GM18511 (cell line): ENCODE measurements around the gene OR8B8.
"Not testable (repeated sequence)": the region's sequence is repeated elsewhere in the genome, so short reads cannot be mapped to it uniquely, and the experiment has no call there.

Source experiments
- ATAC-seq: cut with Tn5 transposase; IDR thresholded peaks from one replicate; pipeline ENCODE4 v1.9.1; 2021; ENCODE audit warnings: mild to moderate bottlenecking, moderate library complexity; ENCODE audit not compliant: unreplicated experiment

Gene OR8B8, protein sequence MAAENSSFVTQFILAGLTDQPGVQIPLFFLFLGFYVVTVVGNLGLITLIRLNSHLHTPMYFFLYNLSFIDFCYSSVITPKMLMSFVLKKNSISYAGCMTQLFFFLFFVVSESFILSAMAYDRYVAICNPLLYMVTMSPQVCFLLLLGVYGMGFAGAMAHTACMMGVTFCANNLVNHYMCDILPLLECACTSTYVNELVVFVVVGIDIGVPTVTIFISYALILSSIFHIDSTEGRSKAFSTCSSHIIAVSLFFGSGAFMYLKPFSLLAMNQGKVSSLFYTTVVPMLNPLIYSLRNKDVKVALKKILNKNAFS

DNA sequence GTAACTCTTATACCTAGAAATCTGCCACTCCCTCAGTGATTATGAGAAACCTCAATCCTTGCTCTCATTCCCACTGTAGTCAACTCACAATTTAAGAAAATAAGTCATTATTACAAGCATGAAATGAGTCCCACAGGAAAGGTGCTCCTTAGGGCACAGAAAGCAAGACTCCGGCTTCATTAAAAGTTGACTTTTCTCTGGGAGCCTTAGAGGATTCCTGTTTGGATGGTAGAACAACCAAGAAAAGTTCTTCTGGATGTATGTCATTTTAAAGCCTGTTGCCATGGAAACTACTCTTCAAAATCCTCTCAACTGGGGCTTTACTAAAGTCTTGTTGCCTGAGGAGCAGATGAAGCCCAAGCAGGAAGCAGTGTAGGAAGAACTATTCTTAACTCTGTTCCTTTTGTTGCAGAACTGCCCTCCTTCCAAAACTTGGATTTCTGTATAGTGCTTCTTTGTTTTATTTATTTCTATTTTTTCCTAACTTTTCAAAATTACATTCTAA, at the start of gene OR8B8:
TSS of gene OR8B8 (minus strand) at position 51 of the 505 bp plus-strand sequence. CDS start 4,611 bp downstream, outside the sequence.
- ATAC-seq: no peak

- ATAC-seq: no peak
Observed at GRCh38 chr11:124493016-124493655, 47.6 kb upstream of the OR8B8 start.

DNA sequence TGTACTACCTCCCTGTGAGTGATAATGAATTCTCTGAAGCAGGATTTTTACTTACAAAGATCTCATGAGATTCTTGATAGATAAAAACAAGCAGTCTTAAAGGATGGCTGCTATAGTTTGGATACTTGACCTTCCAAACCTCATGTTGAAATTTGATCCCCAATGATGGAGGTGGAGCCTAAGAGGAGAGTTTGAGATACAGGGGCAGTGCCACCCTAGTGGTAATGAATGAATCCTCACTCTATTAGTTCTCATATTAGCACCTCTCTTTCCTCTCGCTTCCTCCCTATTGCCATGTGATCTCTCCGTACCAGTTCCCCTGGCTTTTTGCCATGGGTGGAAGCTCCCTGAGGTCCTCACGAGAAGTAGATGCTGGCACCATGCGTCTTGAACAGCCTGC, 37.9 kb upstream of the OR8B8 start:
- no peak for ATAC-seq

DNA sequence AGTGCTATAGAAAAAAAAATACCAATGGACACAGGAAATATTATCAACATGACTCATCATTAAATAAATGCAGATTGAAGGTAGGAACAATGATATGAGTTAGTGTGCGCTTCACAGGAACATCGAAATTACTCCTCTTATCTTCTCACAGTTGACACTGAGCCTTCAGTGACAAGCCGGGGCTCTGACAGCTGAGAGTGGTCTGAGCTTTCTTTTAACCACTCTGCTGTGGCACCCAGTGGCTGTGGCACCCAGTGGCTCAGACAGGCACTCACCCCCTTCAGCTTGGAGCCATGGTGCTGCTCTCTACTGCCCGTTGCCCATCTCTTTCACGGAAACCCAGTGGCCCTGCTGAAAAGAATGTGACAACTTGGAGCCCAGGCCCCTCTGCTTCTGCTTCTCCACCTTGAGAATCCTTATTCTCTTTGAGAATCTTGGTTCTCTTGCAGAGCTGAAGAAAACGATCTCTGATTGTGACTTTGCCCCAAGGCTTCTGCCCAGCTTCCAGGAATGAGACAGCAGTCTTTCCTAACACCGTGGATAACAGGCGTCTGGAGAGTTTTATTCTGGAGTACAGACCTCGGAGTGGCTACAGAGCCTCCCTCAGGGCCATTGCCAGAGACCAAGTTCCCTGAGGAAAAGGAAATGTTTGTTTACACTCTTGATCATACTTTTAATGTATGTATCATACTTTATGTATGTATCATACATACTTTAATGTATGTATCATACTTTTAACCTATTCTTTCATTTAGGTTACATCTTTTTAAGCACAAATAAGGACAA, 37.1 kb upstream of the OR8B8 start:
- no peak for ATAC-seq

- ATAC-seq: peak; percentile 66
Observed at GRCh38 chr11:124481365-124482323, 36.1 kb upstream of the OR8B8 start.

DNA sequence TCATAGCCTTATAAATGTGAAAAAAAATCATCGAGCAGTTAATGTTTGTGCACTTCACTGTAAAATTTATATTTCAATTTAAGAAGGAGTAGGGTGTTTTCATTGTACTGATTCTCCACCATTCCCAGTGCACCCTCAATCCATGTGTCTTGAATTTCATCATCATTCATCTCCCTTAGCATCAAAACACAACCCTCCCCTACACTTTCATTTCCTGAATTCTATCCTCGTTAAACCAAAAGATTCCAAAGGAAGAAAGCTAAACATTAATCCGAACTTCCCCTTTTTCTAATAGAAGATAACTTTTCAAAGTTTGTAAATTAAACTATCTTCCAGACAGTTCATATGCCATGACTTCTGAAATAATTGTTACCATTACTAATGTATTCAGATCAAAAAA, 34.1 kb upstream of the OR8B8 start:
- ATAC-seq: no peak

GRCh38 chr11:124475265-124475664, 29.8 kb upstream of the OR8B8 start:
- no peak for ATAC-seq

GRCh38 chr11:124474779-124475178, 29.3 kb upstream of the OR8B8 start:
- no peak for ATAC-seq

- no peak for ATAC-seq
Observed at GRCh38 chr11:124474079-124474478, 28.6 kb upstream of the OR8B8 start.

DNA sequence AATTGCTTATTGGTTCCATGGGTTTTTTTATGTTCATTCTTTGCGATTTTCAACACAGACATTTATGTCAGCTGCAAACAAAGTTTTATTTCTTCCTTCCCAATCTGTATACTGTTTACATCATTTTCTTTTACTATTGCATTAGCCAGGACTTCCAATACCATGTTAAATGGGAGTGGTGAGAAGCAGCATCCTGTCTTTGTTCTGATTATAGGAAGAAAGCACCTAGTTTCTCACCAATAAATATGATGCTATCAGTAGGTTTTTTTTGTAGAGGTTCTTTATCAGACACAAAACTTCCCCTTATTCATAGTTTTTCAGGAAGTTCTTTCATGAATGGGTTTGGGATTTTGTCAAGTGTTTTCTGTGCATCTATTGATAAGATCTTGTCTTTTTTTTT, 28.0 kb upstream of the OR8B8 start:
- ATAC-seq: no peak

DNA sequence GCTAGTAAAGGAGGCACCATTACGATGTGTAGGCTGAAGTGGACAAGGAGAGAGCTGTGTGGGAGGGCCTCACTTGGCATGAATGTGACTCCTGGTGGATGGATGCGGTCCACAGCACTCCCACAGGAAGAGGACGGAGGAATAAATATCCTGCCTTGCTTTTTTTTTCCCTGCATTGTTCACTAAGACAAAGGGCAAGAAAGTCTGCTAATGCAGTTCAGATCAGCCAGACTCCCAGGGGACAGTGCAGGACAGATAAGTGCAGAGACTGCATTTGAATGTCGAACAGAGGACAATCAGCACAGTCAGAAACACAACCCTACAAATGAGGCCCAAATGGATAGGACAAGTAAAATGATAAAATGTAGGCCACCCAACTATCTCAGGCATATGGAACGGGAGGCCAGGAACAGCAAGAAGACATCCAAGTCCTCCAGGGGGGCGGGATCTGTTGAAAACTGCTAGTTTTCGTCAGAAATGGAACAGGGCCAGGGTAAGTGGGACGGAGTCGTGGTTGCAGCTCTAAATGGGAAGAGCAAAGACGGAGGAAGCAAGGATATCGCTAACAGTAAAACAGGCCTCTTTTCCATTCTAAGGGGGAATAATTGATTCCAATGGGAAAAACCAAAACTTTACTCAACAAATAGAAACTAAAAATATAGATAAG, 25.2 kb upstream of the OR8B8 start:
- ATAC-seq: no peak

DNA sequence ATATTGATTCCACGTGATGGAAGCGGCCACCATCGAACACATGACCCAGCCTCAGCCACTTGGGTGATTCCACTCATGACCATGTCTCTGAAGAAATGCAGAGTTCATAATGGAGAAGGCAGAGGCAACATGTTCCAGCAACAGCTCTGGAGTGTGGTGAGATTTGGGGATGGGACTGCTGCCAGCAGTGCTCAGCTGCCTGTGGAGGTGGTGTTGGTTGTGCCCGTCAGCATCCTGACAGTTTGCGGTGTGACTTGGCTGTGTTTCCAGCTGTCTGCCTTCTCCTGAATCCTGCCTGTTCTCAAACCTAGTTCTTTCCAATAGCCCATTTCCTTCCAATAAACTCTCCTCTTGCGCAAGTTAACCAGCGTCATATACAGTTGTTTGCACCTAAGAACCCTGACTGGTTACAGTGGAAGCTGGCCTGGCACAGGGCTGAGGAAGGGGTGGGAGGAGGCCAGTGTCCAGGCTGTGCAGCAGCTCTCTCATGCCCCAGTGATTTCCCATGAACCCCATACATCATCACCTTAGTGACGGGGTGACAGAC, 22.0 kb upstream of the OR8B8 start:
- ATAC-seq: no peak

- no peak for ATAC-seq
Observed at GRCh38 chr11:124465368-124465767, 19.9 kb upstream of the OR8B8 start.

- ATAC-seq: no peak
Observed at GRCh38 chr11:124463990-124464389, 18.5 kb upstream of the OR8B8 start.

GRCh38 chr11:124463324-124463723, 17.8 kb upstream of the OR8B8 start:
- no peak for ATAC-seq

DNA sequence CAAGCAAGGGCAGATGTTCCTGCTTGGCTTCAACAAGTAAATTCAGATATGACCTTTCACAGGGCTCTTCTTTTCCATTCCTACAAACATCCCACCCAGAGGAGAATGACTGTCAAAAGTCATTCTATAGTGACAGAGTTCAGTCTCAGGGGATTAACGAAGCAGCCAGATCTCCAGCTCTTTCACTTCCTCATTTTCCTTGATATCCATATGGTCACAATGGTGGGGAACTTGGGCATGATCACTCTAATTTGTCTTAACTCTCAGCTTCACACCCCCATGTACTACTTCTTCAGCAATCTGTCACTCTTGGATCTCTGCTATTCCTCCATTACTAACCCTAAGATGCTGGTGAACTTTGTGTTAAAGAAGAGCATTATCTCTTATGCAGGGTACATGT, 15.0 kb upstream of the OR8B8 start:
- no peak for ATAC-seq

GRCh38 chr11:124459379-124459778, 13.9 kb upstream of the OR8B8 start:
- ATAC-seq: not testable (repeated sequence)

DNA sequence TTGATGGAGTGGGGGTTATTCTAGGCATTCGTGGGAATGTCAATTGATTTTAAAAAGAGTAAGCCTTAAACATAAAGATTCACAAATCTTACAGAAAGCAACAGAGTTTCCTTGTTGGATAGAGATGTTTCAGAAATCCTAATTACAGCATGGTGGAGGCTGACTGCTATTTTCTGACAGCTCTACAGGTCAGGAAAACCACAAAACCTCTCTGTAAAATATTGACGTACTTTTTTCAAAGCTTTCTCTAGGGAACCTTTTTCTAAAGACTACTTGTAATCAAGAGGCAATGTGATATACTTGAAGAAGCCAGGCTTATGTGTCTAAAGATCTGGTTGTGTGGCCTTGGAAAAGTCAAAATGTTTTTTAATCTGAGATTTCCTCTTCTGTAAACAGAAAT, 9.1 kb upstream of the OR8B8 start:
- ATAC-seq: no peak

- no peak for ATAC-seq
Observed at GRCh38 chr11:124446916-124447315, 1.4 kb upstream of the OR8B8 start.

GRCh38 chr11:124442847-124443246, 2.6 kb downstream of the OR8B8 start:
- no peak for ATAC-seq
